Right lobe of liver (tissue), 6 donors: ENCODE results near the gene DLX3. TPM values are rescaled to one million over a fixed set of nuclear protein-coding genes. Genes with fewer than 3 reads are reported as not detected.

Experiments
- ATAC-seq, 4 donors: fragments of 200-7000 bp; cut with Tn5 transposase; one replicate each; pipeline ENCODE4 v1.9.1; 2020; ENCODE audit warnings: mild to moderate bottlenecking in 4 of 4, moderate library complexity in 4 of 4
- DNase-seq, 3 donors: peaks; one replicate each; pipeline ENCODE4 v3.0.0-alpha.2; 2020
- H3K27ac ChIP-seq, 3 donors: fragments of 200-600 bp; one replicate each; pipeline ENCODE4 v1.8.0; 2022
- H3K27me3 ChIP-seq, 2 donors: fragments of 200-600 bp; one replicate each; pipeline ENCODE4 v1.8.0; 2022
- H3K36me3 ChIP-seq, 4 donors: fragments of 200-600 bp; sonication (generic) in 1 of 4; one replicate each; pipeline versions ENCODE4 v1.5.1 to v1.8.0; 2017 to 2022; ENCODE audit warnings: control low read depth in 1 of 4
- H3K4me1 ChIP-seq, 4 donors: fragments of 200-600 bp; sonication (generic) in 1 of 4; one replicate each; pipeline versions ENCODE4 v1.5.1 to v1.8.0; 2017 to 2022; ENCODE audit warnings: control low read depth in 1 of 4
- H3K4me3 ChIP-seq, 3 donors: fragments of 200-600 bp; one replicate each; pipeline ENCODE4 v1.8.0; 2022
- H3K9me3 ChIP-seq, 4 donors: fragments of 200-600 bp; sonication (generic) in 1 of 4; one replicate each; pipeline versions ENCODE4 v1.5.1 to v1.8.0; 2017 to 2022; ENCODE audit warnings: control low read depth in 1 of 4
- CTCF ChIP-seq, 4 donors: fragments of 200-600 bp in 3 of 4; fragments of 450-650 bp in 1 of 4; IDR thresholded peaks; one replicate each; pipeline versions ENCODE4 v1.5.1 to v1.8.0; 2016 to 2022; ENCODE audit warnings: antibody characterized with exemption in 4 of 4, mild to moderate bottlenecking in 2 of 4
- POLR2A ChIP-seq: fragments of 450-650 bp; IDR thresholded peaks from one replicate; pipeline ENCODE4 v1.6.1; 2017; ENCODE audit warnings: antibody characterized with exemption, mild to moderate bottlenecking
- WGBS: methylation state at CpG from one replicate; pipeline ENCODE4 v1.1.6; 2018; ENCODE audit warnings: low coverage, low lambda C conversion rate; ENCODE audit not compliant: insufficient coverage; ENCODE audit errors: missing lambda C conversion rate; 5-methylcytosine and 5-hydroxymethylcytosine counted together
- intact Hi-C, 2 donors: fragments of 100-400 bp; cut with DNase I; formaldehyde crosslinking; loops; one replicate each; pipeline versions ENCODE4 v1.11.2 to v1.14.1; 2022
- total RNA-seq, 6 experiments: library from RNA; depleted of rRNA in 2 of 6; stranded (reverse); fragments of >200 nt in 2 of 6; fragmentation: NEBNext Ultra II Directional in 3 of 6; extraction: Animal tissue kit (Norgen Biotek cat#: 25700) in 3 of 6; gene quantifications; one replicate each; pipeline versions ENCODE4 v1.1.0 to v1.2.4, GENCODE V29; 2016 to 2023
- donor health status: DM: no; HTN: yes; CAD: no.
- donor health status: DM: no; HTN: no; CAD: no.
- donor health status: DM: no; HTN: no; CAD: no.
- donor health status: DM: no; HTN: yes; CAD: no.
- donor health status: DM: no; HTN: yes; CAD: no.

Gene DLX3
- total RNA-seq, 6 experiments from 2014 or later: not detected

- peaks cover 5 to 38% of the 10 kb centered on the region in 2 donors for H3K27me3 ChIP-seq
- H3K4me1 ChIP-seq: peaks cover 0 to 5% (median 0%) of the 10 kb centered on the region in 4 donors
- H3K27ac ChIP-seq: no peak overlapping the region
- WGBS: 5% methylated on average over 8 of the region's 55 CpGs
- H3K36me3 ChIP-seq: no peaks in the 10 kb centered on the region
- no peak for TF ChIP-seq CTCF (IDR thresholded peaks at IDR 0.05)
- no peak for TF ChIP-seq POLR2A
- no peaks in the 10 kb centered on the region for H3K9me3 ChIP-seq
- DNase-seq: no peak
- no peak for ATAC-seq
- intact Hi-C loops: no loop called here
- H3K4me3 ChIP-seq: no peak overlapping the region
These were observed 23.1 kb downstream of the DLX3 start for GRCh38 chr17:49971848-49972485.

- peaks cover 0 to 5% (median 0%) of the 10 kb centered on the region in 4 donors for H3K4me1 ChIP-seq
- no peak overlapping the region for H3K27ac ChIP-seq
- 6% methylated on average over 21 of the region's 35 CpGs for WGBS
- no peak for ATAC-seq
- no peak overlapping the region for H3K4me3 ChIP-seq
- no peaks in the 10 kb centered on the region for H3K36me3 ChIP-seq
- H3K9me3 ChIP-seq: no peaks in the 10 kb centered on the region
- DNase-seq: no peak
- H3K27me3 ChIP-seq: peaks cover 5 to 38% of the 10 kb centered on the region in 2 donors
- TF ChIP-seq POLR2A (no peak), CTCF (IDR thresholded peaks at IDR 0.05) (no peak)
- intact Hi-C loops: no loop called here
These were observed 23.7 kb downstream of the DLX3 start for GRCh38 chr17:49971199-49971847.

DNA sequence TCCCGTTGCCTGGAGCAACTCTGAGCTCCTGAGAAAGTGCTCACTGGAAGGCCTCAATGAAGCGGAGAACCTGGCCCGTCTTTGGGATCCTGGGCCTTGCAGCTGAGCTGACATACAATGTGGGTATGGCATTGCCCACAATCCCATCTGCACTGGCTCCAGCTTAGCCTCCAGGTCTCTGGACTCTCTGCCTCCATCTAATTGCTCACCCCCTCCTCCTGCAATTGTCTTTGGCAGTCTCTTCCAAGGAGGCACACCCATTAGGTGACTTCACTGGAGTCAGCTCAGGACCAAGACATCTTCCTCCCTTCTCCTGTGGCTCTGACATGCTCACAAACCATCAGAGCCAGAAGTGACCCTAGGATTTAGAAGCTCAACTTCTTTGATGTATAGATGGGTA, 24.5 kb downstream of the DLX3 start:
- TF ChIP-seq POLR2A: no peak
- no peak for TF ChIP-seq CTCF (IDR thresholded peaks at IDR 0.05)
- H3K4me1 ChIP-seq: peaks cover 0 to 5% (median 0%) of the 10 kb centered on the region in 4 donors
- no peak overlapping the region for H3K27ac ChIP-seq
- H3K36me3 ChIP-seq: no peaks in the 10 kb centered on the region
- ATAC-seq (no peak), DNase-seq (no peak)
- H3K27me3 ChIP-seq: peaks cover 5 to 38% of the 10 kb centered on the region in 2 donors
- WGBS: 83% methylated on average over 2 of the region's 3 CpGs
- no peaks in the 10 kb centered on the region for H3K9me3 ChIP-seq
- intact Hi-C loops: no loop called here
- no peak overlapping the region for H3K4me3 ChIP-seq

DNA sequence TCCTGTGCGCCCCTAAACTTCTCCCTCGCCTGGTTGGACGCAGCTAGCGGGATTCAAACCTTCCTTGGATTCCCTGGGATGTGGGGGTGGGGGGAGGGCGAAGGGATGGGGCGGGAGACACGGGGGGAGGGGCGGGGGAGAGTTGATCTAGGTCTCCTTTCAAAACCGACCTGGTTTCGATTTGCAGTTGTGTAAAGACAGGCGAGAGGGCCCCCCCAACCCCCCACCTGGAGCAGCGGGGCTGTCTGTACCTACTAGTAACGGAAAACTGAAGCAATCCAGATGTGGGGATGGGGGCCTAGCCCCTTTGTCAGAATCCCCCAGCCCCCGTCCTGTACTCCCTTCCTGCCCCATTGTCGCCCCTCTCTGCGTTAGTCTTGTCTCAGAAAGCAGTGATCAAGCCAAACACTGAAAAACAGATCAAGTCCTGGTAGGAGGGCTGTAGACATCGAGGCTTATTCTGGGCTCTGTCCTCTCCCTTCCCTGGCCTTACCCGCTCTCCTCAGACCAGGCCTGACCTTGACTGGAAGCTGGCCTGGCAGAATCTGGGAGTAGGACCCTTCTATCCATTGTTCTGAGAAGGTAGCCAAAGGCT, 25.1 kb downstream of the DLX3 start:
- no peak for ATAC-seq
- Histone ChIP-seq H3K4me1 (peaks cover 0 to 5% (median 0%) of the 10 kb centered on the region in 4 donors), H3K27me3 (peaks cover 5 to 40% of the 10 kb centered on the region in 2 donors), H3K4me3 (no peak overlapping the region), H3K9me3 (no peaks in the 10 kb centered on the region), H3K36me3 (no peaks in the 10 kb centered on the region), H3K27ac (no peak overlapping the region)
- TF ChIP-seq POLR2A: no peak
- TF ChIP-seq CTCF (IDR thresholded peaks at IDR 0.05): no peak
- 0% methylated on average over 4 of the region's 18 CpGs for WGBS
- intact Hi-C loops: no loop called here
- DNase-seq: no peak
